ENCODE data around the gene ABR.
A peak's percentile ranks its signal among the peaks of the same experiment; 100 is the strongest.

The ABR gene

GRCh38 chr17:1008008-1008761 lies 171.6 kb downstream of the ABR start:
- no peak for TF ChIP-seq CTCF (conservative IDR thresholded peaks at IDR 0.05)
- TF ChIP-seq ZFX (IDR thresholded peaks at IDR 0.05): no peak
- H3K27ac ChIP-seq: 0 out of 2 replicates have a peak overlapping the region, but pooled peaks have one; percentile 88

GRCh38 chr17:1007310-1008007 lies 172.3 kb downstream of the ABR start:
- peak overlapping the region; percentile 88; the same call in 1 of the 2 replicates for H3K27ac ChIP-seq
- TF ChIP-seq ZFX (IDR thresholded peaks at IDR 0.05) (no peak), CTCF (conservative IDR thresholded peaks at IDR 0.05) (no peak)

GRCh38 chr17:1006054-1006453 lies 173.7 kb downstream of the ABR start:
- TF ChIP-seq ZFX (IDR thresholded peaks at IDR 0.05) (no peak), CTCF (conservative IDR thresholded peaks at IDR 0.05) (no peak)
- H3K27ac ChIP-seq: peak overlapping the region; percentile 88

- H3K27ac ChIP-seq: peak overlapping the region; percentile 88
- TF ChIP-seq ZFX (IDR thresholded peaks at IDR 0.05) (no peak), CTCF (conservative IDR thresholded peaks at IDR 0.05) (no peak)
Measured at GRCh38 chr17:1005361-1005946, 174.3 kb downstream of the ABR start.

- H3K27ac ChIP-seq: peak overlapping the region; percentile 88
- TF ChIP-seq CTCF (conservative IDR thresholded peaks at IDR 0.05) (no peak), ZFX (IDR thresholded peaks at IDR 0.05) (no peak)
Measured at GRCh38 chr17:1004769-1005295, 174.9 kb downstream of the ABR start.

DNA sequence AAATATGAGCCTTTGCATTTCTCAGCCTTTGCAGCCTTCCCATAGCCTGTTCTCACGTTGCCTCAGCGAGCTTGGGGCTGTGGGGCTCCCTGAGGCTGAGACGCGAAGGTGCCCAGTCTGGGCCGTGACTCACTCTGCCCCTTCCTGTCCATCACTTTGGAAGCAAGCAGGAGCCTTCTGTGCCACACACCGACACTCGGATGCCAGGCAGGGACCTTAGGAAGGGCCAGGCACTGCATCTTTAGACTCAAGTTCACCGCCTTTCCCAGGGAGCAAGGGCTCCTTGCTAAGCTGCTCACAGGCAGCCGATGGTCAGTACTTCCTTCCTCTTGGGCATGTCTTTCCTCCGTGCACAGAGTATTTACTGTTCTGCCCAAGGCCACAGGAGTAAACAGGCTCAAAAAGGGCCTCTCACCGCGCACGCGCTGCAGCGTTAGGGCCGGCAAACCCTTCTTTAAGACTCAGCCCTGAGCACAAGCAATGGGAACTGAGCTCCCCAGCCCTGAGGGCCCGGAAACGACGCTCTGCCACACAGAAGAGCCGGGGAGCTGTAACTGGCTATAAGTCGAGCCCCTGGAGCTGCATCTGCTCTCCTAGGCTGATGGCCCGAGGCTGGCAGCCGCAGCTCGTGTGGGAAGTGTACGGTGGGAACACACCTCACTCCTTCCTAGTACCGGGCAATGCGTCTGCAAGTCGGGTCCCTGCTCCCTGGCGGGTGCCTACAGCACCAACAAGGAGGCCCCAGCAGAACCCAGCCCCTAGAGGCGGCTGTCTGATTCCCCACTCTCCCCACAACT lies 175.6 kb downstream of the ABR start:
- TF ChIP-seq ZFX (IDR thresholded peaks at IDR 0.05): no peak
- no peak for TF ChIP-seq CTCF (conservative IDR thresholded peaks at IDR 0.05)
- H3K27ac ChIP-seq: peak overlapping the region; percentile 88

All from C4-2B (cell line).